NCI-H1436 (cell line): ENCODE results near the gene DDX49.

ENCODE experiments used
- DNase-seq: peaks from one replicate; lab custom pipeline; 2025; lab: John Stamatoyannopoulos, UW

The DDX49 gene

GRCh38 chr19:18919086-18919899 is at the start of gene DDX49, which contains the start of gene COPE:
Gene DDX49, plus strand, starts transcription at chr19:18919715. Its CDS starts 27 bp downstream, at chr19:18919742.
Gene COPE, minus strand, starts transcription at chr19:18919387. Its CDS starts 39 bp downstream, at chr19:18919348.
- DNase-seq = peak; percentile 98

- DNase-seq = no peak
These were observed 49.6 kb upstream of the DDX49 start for GRCh38 chr19:18869781-18870530.

GRCh38 chr19:18870531-18871172 is 48.9 kb upstream of the DDX49 start:
- DNase-seq = no peak

- DNase-seq = no peak
These were observed 48.0 kb upstream of the DDX49 start for GRCh38 chr19:18871543-18871942.

GRCh38 chr19:18875726-18876125 is 43.8 kb upstream of the DDX49 start:
- no peak for DNase-seq

- DNase-seq = no peak
These were observed 42.6 kb upstream of the DDX49 start for GRCh38 chr19:18876865-18877264.

- DNase-seq = no peak
These were observed 41.3 kb upstream of the DDX49 start for GRCh38 chr19:18878058-18878797.

GRCh38 chr19:18878858-18879578 is 40.5 kb upstream of the DDX49 start:
- no peak for DNase-seq

GRCh38 chr19:18879579-18880373 is 39.7 kb upstream of the DDX49 start:
- peak; percentile 56 for DNase-seq

GRCh38 chr19:18881491-18881890 is 38.0 kb upstream of the DDX49 start:
- no peak for DNase-seq

GRCh38 chr19:18883526-18884304 is 35.8 kb upstream of the DDX49 start:
- DNase-seq = no peak

- DNase-seq = no peak
These were observed 32.5 kb upstream of the DDX49 start for GRCh38 chr19:18886972-18887371.

GRCh38 chr19:18889949-18890745 is 29.4 kb upstream of the DDX49 start:
- DNase-seq = no peak

GRCh38 chr19:18893587-18894253 is 25.8 kb upstream of the DDX49 start:
- no peak for DNase-seq

- DNase-seq = peak; percentile 59
These were observed 25.1 kb upstream of the DDX49 start for GRCh38 chr19:18894254-18895037.

GRCh38 chr19:18895038-18895823 is 24.3 kb upstream of the DDX49 start:
- no peak for DNase-seq
